ENCODE results near the gene EPS8L3. TPM values are rescaled to one million over a fixed set of nuclear protein-coding genes. Genes with fewer than 3 reads are reported as not detected.

The EPS8L3 gene
- total RNA-seq, 3 donors from 2014 or later (not counting 1 experiment from before 2014, with no cell fraction given) = 0.47 TPM; not detected in 2

- Histone ChIP-seq H3K27me3 (ENCODE audit: control insufficient read depth, insufficient read depth, low read length) (peaks cover 2% of the 10 kb centered on the region), H3K4me3 (ENCODE audit: low read length) (no peak overlapping the region), H3K9me3 (ENCODE audit: control insufficient read depth, insufficient read depth, low read length) (peaks cover 4% of the 10 kb centered on the region), H3K36me3 (ENCODE audit: control insufficient read depth, insufficient read depth, low read length) (no peaks in the 10 kb centered on the region), H3K4me1 (ENCODE audit: control insufficient read depth, insufficient read depth, low read length) (peaks cover 16% of the 10 kb centered on the region), H3K27ac (ENCODE audit: low read length) (no peak overlapping the region)
- intact Hi-C loops (cut with micrococcal nuclease) = no loop called here
- peaks cover 35 to 60% of the 10 kb centered on the region in 2 donors for H3K27me3 Mint-ChIP-seq (ENCODE audit: low read depth in 2 of 2)
- H3K27ac Mint-ChIP-seq = no peak overlapping the region
- no peaks in the 10 kb centered on the region for H3K36me3 Mint-ChIP-seq
- TF ChIP-seq CTCF (IDR thresholded peaks at IDR 0.05) = no peak
- H3K9me3 Mint-ChIP-seq = no peaks in the 10 kb centered on the region
- no peak for ATAC-seq
- peaks cover 20 to 26% of the 10 kb centered on the region in 2 donors for H3K4me1 Mint-ChIP-seq
- WGBS (ENCODE audit: insufficient coverage) = 80% methylated on average over 5 of the region's 8 CpGs
- no peak overlapping the region for H3K4me3 Mint-ChIP-seq
- no peak for DNase-seq
Measured at GRCh38 chr1:109783436-109783835, 19.7 kb upstream of the EPS8L3 start.

GRCh38 chr1:109782927-109783326, 19.2 kb upstream of the EPS8L3 start:
- no peak overlapping the region for H3K27ac Mint-ChIP-seq
- H3K27ac ChIP-seq (ENCODE audit: low read length) = no peak overlapping the region
- peaks cover 2% of the 10 kb centered on the region for H3K27me3 ChIP-seq (ENCODE audit: control insufficient read depth, insufficient read depth, low read length)
- no peak for TF ChIP-seq CTCF (IDR thresholded peaks at IDR 0.05)
- WGBS (ENCODE audit: insufficient coverage) = 95% methylated on average over 3 of the region's 4 CpGs
- DNase-seq (no peak), ATAC-seq (no peak)
- H3K4me3 Mint-ChIP-seq = no peak overlapping the region
- H3K4me1 Mint-ChIP-seq = peaks cover 15 to 21% of the 10 kb centered on the region in 2 donors
- no peaks in the 10 kb centered on the region for H3K9me3 Mint-ChIP-seq
- H3K36me3 Mint-ChIP-seq = no peaks in the 10 kb centered on the region
- no peak overlapping the region for H3K4me3 ChIP-seq (ENCODE audit: low read length)
- peaks cover 11% of the 10 kb centered on the region for H3K4me1 ChIP-seq (ENCODE audit: control insufficient read depth, insufficient read depth, low read length)
- H3K27me3 Mint-ChIP-seq (ENCODE audit: low read depth in 2 of 2) = peaks cover 37 to 60% of the 10 kb centered on the region in 2 donors
- H3K36me3 ChIP-seq (ENCODE audit: control insufficient read depth, insufficient read depth, low read length) = no peaks in the 10 kb centered on the region
- intact Hi-C loops (cut with micrococcal nuclease) = no loop called here
- peaks cover 4% of the 10 kb centered on the region for H3K9me3 ChIP-seq (ENCODE audit: control insufficient read depth, insufficient read depth, low read length)

GRCh38 chr1:109782514-109782913, 18.8 kb upstream of the EPS8L3 start:
- no peak overlapping the region for H3K4me3 Mint-ChIP-seq
- Histone ChIP-seq H3K9me3 (ENCODE audit: control insufficient read depth, insufficient read depth, low read length) (peaks cover 4% of the 10 kb centered on the region), H3K27ac (ENCODE audit: low read length) (no peak overlapping the region), H3K4me3 (ENCODE audit: low read length) (no peak overlapping the region), H3K36me3 (ENCODE audit: control insufficient read depth, insufficient read depth, low read length) (no peaks in the 10 kb centered on the region), H3K27me3 (ENCODE audit: control insufficient read depth, insufficient read depth, low read length) (peaks cover 2% of the 10 kb centered on the region), H3K4me1 (ENCODE audit: control insufficient read depth, insufficient read depth, low read length) (peaks cover 7% of the 10 kb centered on the region)
- no peak for TF ChIP-seq CTCF (IDR thresholded peaks at IDR 0.05)
- no peaks in the 10 kb centered on the region for H3K36me3 Mint-ChIP-seq
- WGBS (ENCODE audit: insufficient coverage) = 71% methylated on average over 1 of the region's 1 CpG
- ATAC-seq = no peak
- DNase-seq = no peak
- peaks cover 11 to 16% of the 10 kb centered on the region in 2 donors for H3K4me1 Mint-ChIP-seq
- H3K27me3 Mint-ChIP-seq (ENCODE audit: low read depth in 2 of 2) = peaks cover 38 to 60% of the 10 kb centered on the region in 2 donors
- no peaks in the 10 kb centered on the region for H3K9me3 Mint-ChIP-seq
- H3K27ac Mint-ChIP-seq = no peak overlapping the region
- intact Hi-C loops (cut with micrococcal nuclease) = no loop called here

- no peak overlapping the region for H3K27ac ChIP-seq (ENCODE audit: low read length)
- H3K36me3 ChIP-seq (ENCODE audit: control insufficient read depth, insufficient read depth, low read length) = no peaks in the 10 kb centered on the region
- WGBS (ENCODE audit: insufficient coverage) = 60% methylated on average over 1 of the region's 2 CpGs
- Mint-ChIP-seq H3K4me1 (peaks cover 4 to 12% of the 10 kb centered on the region in 2 donors), H3K27ac (no peak overlapping the region), H3K4me3 (no peak overlapping the region), H3K27me3 (ENCODE audit: low read depth in 2 of 2) (peaks cover 34 to 54% of the 10 kb centered on the region in 2 donors), H3K36me3 (no peaks in the 10 kb centered on the region), H3K9me3 (no peaks in the 10 kb centered on the region)
- peaks cover 2% of the 10 kb centered on the region for H3K27me3 ChIP-seq (ENCODE audit: control insufficient read depth, insufficient read depth, low read length)
- ATAC-seq (no peak), DNase-seq (no peak)
- H3K9me3 ChIP-seq (ENCODE audit: control insufficient read depth, insufficient read depth, low read length) = peaks cover 4% of the 10 kb centered on the region
- TF ChIP-seq CTCF (IDR thresholded peaks at IDR 0.05) = no peak
- H3K4me1 ChIP-seq (ENCODE audit: control insufficient read depth, insufficient read depth, low read length) = peaks cover 4% of the 10 kb centered on the region
- intact Hi-C loops (cut with micrococcal nuclease) = no loop called here
- H3K4me3 ChIP-seq (ENCODE audit: low read length) = no peak overlapping the region
Measured at GRCh38 chr1:109781806-109782205, 18.1 kb upstream of the EPS8L3 start.

All from natural killer cell (primary cell).